Endothelial cell of umbilical vein (primary cell): ENCODE results near the gene POLR3B. TPM values are rescaled to one million over a fixed set of nuclear protein-coding genes. Genes with fewer than 3 reads are reported as not detected.

Experiments used
- BruUV-seq: library from RNA; stranded (reverse); fragments of 400-500 nt; replicated peaks from 2 replicates; lab custom pipeline; 2021; lab: Mats Ljungman, UMichigan
- CTCF ChIA-PET: fragments of 300-600, 350-600 bp; sonication (Branson Sonifier 250); formaldehyde crosslinking; loops from one replicate; lab custom pipeline; 2021; ENCODE audit warnings: antibody characterized with exemption, inconsistent platforms; lab: Charles Lee
- POLR2A ChIA-PET: fragments of 300-600, 350-600 bp; sonication (Branson Sonifier 250); formaldehyde crosslinking; loops from one replicate; lab custom pipeline; 2021; ENCODE audit warnings: antibody characterized with exemption, inconsistent platforms; lab: Charles Lee
- DNase-seq: peaks from one replicate; pipeline ENCODE4 v3.0.0-alpha.2; 2011; ENCODE audit warnings: low read depth, low spot score
- FAIRE-seq: peaks from 2 replicates; lab custom pipeline; 2011; peaks lifted over from hg19 to GRCh38; lab: Jason Lieb, UNC
- H2AFZ ChIP-seq: 2 replicates; pipeline ENCODE4 v1.6.0; 2012; ENCODE audit warnings: low read depth, low read length, control low read depth, inconsistent platforms
- H3K27ac ChIP-seq: 2 replicates; pipeline ENCODE4 v1.5.1; 2011; ENCODE audit warnings: low read depth, mild to moderate bottlenecking, control low read depth, low read length, moderate library complexity; ENCODE audit not compliant: insufficient read depth
- H3K27me3 ChIP-seq, 2 experiments: 2 replicates each; pipeline versions ENCODE4 v1.6.0 to v1.6.1; 2011; ENCODE audit warnings: low read length in 2 of 2, mixed read lengths in 1 of 2; ENCODE audit not compliant: control insufficient read depth in 2 of 2, insufficient read depth in 2 of 2
- H3K36me3 ChIP-seq, 2 experiments: 2 replicates in 1 of 2; 3 replicates in 1 of 2; pipeline ENCODE4 v1.5.1; 2011; ENCODE audit warnings: low read length in 2 of 2, mild to moderate bottlenecking in 1 of 2, moderate library complexity in 1 of 2; ENCODE audit not compliant: control insufficient read depth in 2 of 2, insufficient read depth in 2 of 2; ENCODE audit errors: extremely low read depth in 1 of 2
- H3K4me1 ChIP-seq: 3 replicates; pipeline ENCODE4 v1.5.1; 2011; ENCODE audit warnings: mild to moderate bottlenecking, low read length; ENCODE audit not compliant: control insufficient read depth, insufficient read depth; ENCODE audit errors: extremely low read depth
- H3K4me2 ChIP-seq: 2 replicates; pipeline ENCODE4 v1.6.1; 2011; ENCODE audit warnings: low read length, control low read depth, mixed read lengths; ENCODE audit not compliant: insufficient read depth
- H3K4me3 ChIP-seq, 3 experiments: fragments of 200-600 bp in 1 of 3; sonication (generic), shearing (Covaris generic) in 1 of 3; replicated peaks in 1 of 3; 2 replicates each; pipeline ENCODE4 v1.5.1; 2011 to 2016; ENCODE audit warnings: control low read depth in 3 of 3, low read length in 3 of 3, mild to moderate bottlenecking in 2 of 3, inconsistent platforms in 1 of 3, low read depth in 1 of 3, moderate library complexity in 1 of 3; ENCODE audit not compliant: insufficient read depth in 1 of 3
- H3K79me2 ChIP-seq: 2 replicates; pipeline ENCODE4 v1.6.0; 2012; ENCODE audit warnings: low read length, inconsistent platforms; ENCODE audit not compliant: control insufficient read depth, insufficient read depth
- H3K9ac ChIP-seq: replicated peaks from 2 replicates; pipeline ENCODE3; 2011; ENCODE audit warnings: low read length, control low read depth; ENCODE audit not compliant: insufficient read depth; ENCODE audit errors: extremely low read depth
- H3K9me1 ChIP-seq: replicated peaks from 3 replicates; pipeline ENCODE4 v1.6.0; 2011; ENCODE audit warnings: mild to moderate bottlenecking, low read length; ENCODE audit not compliant: control insufficient read depth, insufficient read depth; ENCODE audit errors: extremely low read depth
- H3K9me3 ChIP-seq: replicated peaks from 2 replicates; pipeline ENCODE4 v1.5.1; 2012; ENCODE audit warnings: low read length, inconsistent platforms; ENCODE audit not compliant: control insufficient read depth, insufficient read depth
- H4K20me1 ChIP-seq: replicated peaks from 2 replicates; pipeline ENCODE3; 2011; ENCODE audit warnings: mild to moderate bottlenecking, low read length; ENCODE audit not compliant: control insufficient read depth, insufficient read depth; ENCODE audit errors: extremely low read depth
- EZH2 ChIP-seq: IDR thresholded peaks from 2 replicates; pipeline ENCODE4 v1.6.1; 2012; ENCODE audit warnings: borderline replicate concordance, low read depth, mild to moderate bottlenecking, moderate library complexity, low read length, inconsistent platforms; ENCODE audit not compliant: severe bottlenecking
- FOS ChIP-seq: IDR thresholded peaks from 2 replicates; pipeline ENCODE4 v1.6.1; 2011; ENCODE audit warnings: mild to moderate bottlenecking, low read length, moderate library complexity, borderline replicate concordance; ENCODE audit not compliant: insufficient read depth
- GATA2 ChIP-seq: IDR thresholded peaks from 2 replicates; pipeline ENCODE4 v1.7.0; 2011; ENCODE audit warnings: low read depth, mild to moderate bottlenecking, moderate library complexity, mixed read lengths, low read length; ENCODE audit not compliant: insufficient read length, insufficient read depth
- JUN ChIP-seq: IDR thresholded peaks from 2 replicates; pipeline ENCODE4 v1.6.1; 2011; ENCODE audit warnings: borderline replicate concordance, low read depth; ENCODE audit not compliant: insufficient read length, insufficient read depth
- MYC ChIP-seq: IDR thresholded peaks from one replicate; pipeline ENCODE4 v1.6.1; 2011; ENCODE audit warnings: mild to moderate bottlenecking, low read depth, low read length
- POLR2A ChIP-seq: IDR thresholded peaks from 2 replicates; pipeline ENCODE4 v1.6.1; 2012; ENCODE audit warnings: low read depth, mild to moderate bottlenecking, control low read depth, low read length
- POLR2AphosphoS5 ChIP-seq: IDR thresholded peaks from 2 replicates; pipeline ENCODE4 v1.6.1; 2012; ENCODE audit warnings: low read depth, mild to moderate bottlenecking, control low read depth, low read length, moderate library complexity; ENCODE audit not compliant: insufficient read depth
- dilution Hi-C: fragments of 300-500 bp; cut with MboI; formaldehyde crosslinking; loops from one replicate; pipeline ENCODE4 v1.15.0; 2019; ENCODE audit warnings: low sequenced_read_pairs; ENCODE audit not compliant: extremely low pct_ligation_motif_present
- intact Hi-C: fragments of 100-400 bp; cut with micrococcal nuclease; formaldehyde crosslinking; loops from one replicate; pipeline ENCODE4 v1.10.0; 2022
- polyA plus RNA-seq, 4 experiments: library from polyadenylated mRNA; depleted of rRNA in 3 of 4; stranded (reverse) in 3 of 4; unstranded in 1 of 4; fragments of >200 nt; gene quantifications; 2 replicates each; pipeline versions ENCODE4 v1.2.1 to v1.2.3, GENCODE V29; 2011 to 2012; ENCODE audit warnings: missing spikeins in 1 of 4
- total RNA-seq: library from RNA; stranded (reverse); gene quantifications from 2 replicates; pipeline ENCODE4 v1.2.3, GENCODE V29; 2021
- TF ChIP-seq, protein P1 (sequence below): IDR thresholded peaks from 2 replicates; pipeline ENCODE4 v1.6.1; 2011; ENCODE audit not compliant: insufficient read depth, insufficient read length
- TF ChIP-seq, protein P2 (sequence below), 2 donors: IDR thresholded peaks; 1 replicate in 1 of 2; 2 replicates in 1 of 2; pipeline ENCODE4 v1.5.1; 2011; ENCODE audit warnings: low read length in 2 of 2, mild to moderate bottlenecking in 2 of 2, moderate library complexity in 2 of 2, control low read depth in 1 of 2, inconsistent platforms in 1 of 2, low read depth in 1 of 2; ENCODE audit not compliant: insufficient read depth in 1 of 2; ENCODE audit errors: extremely low read depth in 1 of 2

The POLR3B gene
- total and polyA plus RNA-seq, 2 donors (not counting 3 experiments of a cell fraction or from before 2014, with no cell fraction given), result 6.0 to 12.3 TPM

DNA sequence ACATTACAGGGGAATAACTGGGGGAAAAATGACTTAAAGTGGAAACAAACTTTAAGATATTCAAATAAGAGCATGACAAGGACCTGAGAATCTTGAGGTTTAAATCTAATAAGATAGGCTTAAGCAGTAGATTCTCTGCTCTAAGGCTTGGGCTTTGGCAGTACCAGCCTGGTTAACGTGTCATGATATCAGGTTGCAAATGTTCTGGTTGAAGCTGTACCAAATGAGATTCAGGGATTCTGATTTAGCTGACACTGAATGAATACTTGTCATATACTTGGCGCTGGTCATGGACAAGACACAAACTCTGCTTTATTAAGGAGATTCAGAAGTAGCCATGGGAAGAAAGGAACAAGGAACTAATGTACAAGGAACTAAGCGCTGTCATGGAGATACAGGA is 48.9 kb upstream of the POLR3B start:
- BruUV-seq, result no TSS peak
- no peak for TF ChIP-seq FOS
- no peak for TF ChIP-seq POLR2AphosphoS5
- TF ChIP-seq, protein P1, sequence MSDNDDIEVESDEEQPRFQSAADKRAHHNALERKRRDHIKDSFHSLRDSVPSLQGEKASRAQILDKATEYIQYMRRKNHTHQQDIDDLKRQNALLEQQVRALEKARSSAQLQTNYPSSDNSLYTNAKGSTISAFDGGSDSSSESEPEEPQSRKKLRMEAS, result no peak
- TF ChIP-seq JUN, result no peak
- no peak for TF ChIP-seq GATA2
- no peak for TF ChIP-seq MYC
- no peak for TF ChIP-seq EZH2
- TF ChIP-seq POLR2A, result no peak
- TF ChIP-seq, protein P2, sequence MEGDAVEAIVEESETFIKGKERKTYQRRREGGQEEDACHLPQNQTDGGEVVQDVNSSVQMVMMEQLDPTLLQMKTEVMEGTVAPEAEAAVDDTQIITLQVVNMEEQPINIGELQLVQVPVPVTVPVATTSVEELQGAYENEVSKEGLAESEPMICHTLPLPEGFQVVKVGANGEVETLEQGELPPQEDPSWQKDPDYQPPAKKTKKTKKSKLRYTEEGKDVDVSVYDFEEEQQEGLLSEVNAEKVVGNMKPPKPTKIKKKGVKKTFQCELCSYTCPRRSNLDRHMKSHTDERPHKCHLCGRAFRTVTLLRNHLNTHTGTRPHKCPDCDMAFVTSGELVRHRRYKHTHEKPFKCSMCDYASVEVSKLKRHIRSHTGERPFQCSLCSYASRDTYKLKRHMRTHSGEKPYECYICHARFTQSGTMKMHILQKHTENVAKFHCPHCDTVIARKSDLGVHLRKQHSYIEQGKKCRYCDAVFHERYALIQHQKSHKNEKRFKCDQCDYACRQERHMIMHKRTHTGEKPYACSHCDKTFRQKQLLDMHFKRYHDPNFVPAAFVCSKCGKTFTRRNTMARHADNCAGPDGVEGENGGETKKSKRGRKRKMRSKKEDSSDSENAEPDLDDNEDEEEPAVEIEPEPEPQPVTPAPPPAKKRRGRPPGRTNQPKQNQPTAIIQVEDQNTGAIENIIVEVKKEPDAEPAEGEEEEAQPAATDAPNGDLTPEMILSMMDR (IDR thresholded peaks at IDR 0.05; ENCODE audit: extremely low read depth in 1 of 2, insufficient read depth in 1 of 2, low read depth in 1 of 2, low read length in 2 of 2), result no peak
- Histone ChIP-seq H3K4me1 (peaks cover 2% of the 10 kb centered on the region), H3K36me3 (no peaks in the 10 kb centered on the region), H3K27ac (no peak overlapping the region), H3K9ac (no peak overlapping the region), H3K4me2 (no peak overlapping the region), H3K79me2 (no peaks in the 10 kb centered on the region), H4K20me1 (no peaks in the 10 kb centered on the region), H3K27me3 (peaks cover 0 to 5% of the 10 kb centered on the region in 2 experiments), H3K4me3 (no peak overlapping the region), H3K9me1 (no peaks in the 10 kb centered on the region), H2AFZ (no peak overlapping the region), H3K9me3 (no peaks in the 10 kb centered on the region)
- dilution Hi-C loops (no loop called here), intact Hi-C loops (no loop called here)
- DNase-seq (no peak), FAIRE-seq (no peak)
- CTCF ChIA-PET, result no interaction called here
- POLR2A ChIA-PET, result no interaction called here
